Measurements from ENCODE around the gene HMGCS1.
"Not testable (repeated sequence)": the region's sequence is repeated elsewhere in the genome, so short reads cannot be mapped to it uniquely, and the experiment has no call there.

Gene HMGCS1

GRCh38 chr5:43312699-43313034, 545 bp downstream of the HMGCS1 start:
- DNase-seq (ENCODE audit: low read depth in 1 of 2, low spot score in 1 of 2) = no peak

- no peak for DNase-seq (ENCODE audit: low read depth in 1 of 2, low spot score in 1 of 2)
These were observed 1.0 kb downstream of the HMGCS1 start for GRCh38 chr5:43312076-43312661.

- DNase-seq (ENCODE audit: low read depth in 1 of 2, low spot score in 1 of 2) = no peak
These were observed 3.6 kb downstream of the HMGCS1 start for GRCh38 chr5:43309637-43310036.

- no peak for DNase-seq (ENCODE audit: low read depth in 1 of 2, low spot score in 1 of 2)
These were observed 4.1 kb downstream of the HMGCS1 start for GRCh38 chr5:43309122-43309521.

- not testable (repeated sequence) for DNase-seq (ENCODE audit: low read depth in 1 of 2, low spot score in 1 of 2)
These were observed 6.3 kb downstream of the HMGCS1 start for GRCh38 chr5:43306954-43307353.

GRCh38 chr5:43305948-43306565, 7.2 kb downstream of the HMGCS1 start:
- DNase-seq (ENCODE audit: low read depth in 1 of 2, low spot score in 1 of 2) = no peak

GRCh38 chr5:43304525-43304924, 8.7 kb downstream of the HMGCS1 start:
- no peak for DNase-seq (ENCODE audit: low read depth in 1 of 2, low spot score in 1 of 2)

GRCh38 chr5:43303242-43303641, 10.0 kb downstream of the HMGCS1 start:
- no peak for DNase-seq (ENCODE audit: low read depth in 1 of 2, low spot score in 1 of 2)

- DNase-seq (ENCODE audit: low read depth in 1 of 2, low spot score in 1 of 2) = no peak
These were observed 10.7 kb downstream of the HMGCS1 start for GRCh38 chr5:43302481-43302880.

GRCh38 chr5:43301653-43302091, 11.5 kb downstream of the HMGCS1 start:
- DNase-seq (ENCODE audit: low read depth in 1 of 2, low spot score in 1 of 2) = no peak

GRCh38 chr5:43300112-43300511, 13.1 kb downstream of the HMGCS1 start:
- DNase-seq (ENCODE audit: low read depth in 1 of 2, low spot score in 1 of 2) = no peak

- no peak for DNase-seq (ENCODE audit: low read depth in 1 of 2, low spot score in 1 of 2)
These were observed 14.8 kb downstream of the HMGCS1 start for GRCh38 chr5:43298443-43298842.

GRCh38 chr5:43296835-43297234, 16.4 kb downstream of the HMGCS1 start:
- DNase-seq (ENCODE audit: low read depth in 1 of 2, low spot score in 1 of 2) = no peak

GRCh38 chr5:43295202-43295601, 18.0 kb downstream of the HMGCS1 start:
- no peak for DNase-seq (ENCODE audit: low read depth in 1 of 2, low spot score in 1 of 2)

GRCh38 chr5:43294226-43294625, 19.0 kb downstream of the HMGCS1 start:
- DNase-seq (ENCODE audit: low read depth in 1 of 2, low spot score in 1 of 2) = no peak

- no peak for DNase-seq (ENCODE audit: low read depth in 1 of 2, low spot score in 1 of 2)
These were observed 22.5 kb downstream of the HMGCS1 start for GRCh38 chr5:43290726-43291125.

- no peak for DNase-seq (ENCODE audit: low read depth in 1 of 2, low spot score in 1 of 2)
These were observed 24.9 kb downstream of the HMGCS1 start for GRCh38 chr5:43288269-43288831.

GRCh38 chr5:43287493-43287892, 25.7 kb downstream of the HMGCS1 start:
- DNase-seq (ENCODE audit: low read depth in 1 of 2, low spot score in 1 of 2) = no peak

GRCh38 chr5:43286623-43287022, 26.6 kb downstream of the HMGCS1 start:
- no peak for DNase-seq (ENCODE audit: low read depth in 1 of 2, low spot score in 1 of 2)

GRCh38 chr5:43281840-43282658, 31.2 kb downstream of the HMGCS1 start:
- no peak for DNase-seq (ENCODE audit: low read depth in 1 of 2, low spot score in 1 of 2)

- DNase-seq (ENCODE audit: low read depth in 1 of 2, low spot score in 1 of 2) = no peak
These were observed 33.5 kb downstream of the HMGCS1 start for GRCh38 chr5:43279548-43280274.
